Esophagus squamous epithelium (tissue), 5 donors: ENCODE results near the gene ZNF320. TPM values are rescaled to one million over a fixed set of nuclear protein-coding genes. Genes with fewer than 3 reads are reported as not detected.
"Not testable (repeated sequence)": the region's sequence is repeated elsewhere in the genome, so short reads cannot be mapped to it uniquely, and the experiment has no call there.

Experiments
- DNase-seq: peaks from one replicate; lab custom pipeline; 2025; lab: John Stamatoyannopoulos, UW
- H3K27ac ChIP-seq, 4 donors: fragments of 200-600 bp; sonication (generic); one replicate each; pipeline ENCODE4 v1.5.1; 2016 to 2019; ENCODE audit warnings: mild to moderate bottlenecking in 1 of 4
- H3K27me3 ChIP-seq, 4 donors: fragments of 200-600 bp; sonication (generic); 1 replicate in 3 of 4; 2 replicates in 1 of 4; pipeline versions ENCODE4 v1.5.1 to v1.6.0; 2017 to 2021; ENCODE audit warnings: antibody characterized with exemption in 1 of 4
- H3K36me3 ChIP-seq, 3 donors: fragments of 200-600 bp; sonication (generic); one replicate each; pipeline ENCODE4 v1.5.1; 2016 to 2019
- H3K4me1 ChIP-seq, 3 donors: fragments of 200-600 bp; sonication (generic); one replicate each; pipeline ENCODE4 v1.5.1; 2017 to 2019
- H3K4me3 ChIP-seq, 4 donors: fragments of 200-600 bp; sonication (generic); 1 replicate in 3 of 4; 2 replicates in 1 of 4; pipeline ENCODE4 v1.5.1; 2016 to 2019; ENCODE audit warnings: mild to moderate bottlenecking in 2 of 4, moderate library complexity in 1 of 4
- H3K9me3 ChIP-seq, 3 donors: fragments of 200-600 bp; sonication (generic); one replicate each; pipeline ENCODE4 v1.5.1; 2016 to 2019
- POLR2A ChIP-seq, 4 donors: fragments of 450-650 bp; IDR thresholded peaks; one replicate each; pipeline ENCODE4 v1.6.1; 2017; ENCODE audit warnings: antibody characterized with exemption in 4 of 4, mild to moderate bottlenecking in 4 of 4, moderate library complexity in 3 of 4
- WGBS, 2 donors: methylation state at CpG; one replicate each; pipeline ENCODE4 v1.1.5; 2018; 5-methylcytosine and 5-hydroxymethylcytosine counted together
- intact Hi-C: fragments of 100-400 bp; cut with DNase I; formaldehyde crosslinking; loops from one replicate; pipeline ENCODE4 v1.15.0; 2022
- total RNA-seq, 4 donors: library from RNA; depleted of rRNA; stranded (reverse); fragments of >200 nt; gene quantifications; one replicate each; pipeline ENCODE4 v1.1.0, GENCODE V29; 2016
- TF ChIP-seq, protein P1 (sequence below), 6 experiments: fragments of 450-650 bp in 4 of 6; fragments of 200-600 bp in 2 of 6; sonication (generic) in 2 of 6; IDR thresholded peaks; one replicate each; pipeline ENCODE4 v1.5.1; 2016 to 2019; ENCODE audit warnings: antibody characterized with exemption in 6 of 6, mild to moderate bottlenecking in 4 of 6, moderate library complexity in 4 of 6
- donor health status: DM: yes; HTN: yes; CAD: no.

ZNF320 gene
- total RNA-seq, 4 donors from 2014 or later: 2.3 to 10.5 (median 5.5) TPM

DNA sequence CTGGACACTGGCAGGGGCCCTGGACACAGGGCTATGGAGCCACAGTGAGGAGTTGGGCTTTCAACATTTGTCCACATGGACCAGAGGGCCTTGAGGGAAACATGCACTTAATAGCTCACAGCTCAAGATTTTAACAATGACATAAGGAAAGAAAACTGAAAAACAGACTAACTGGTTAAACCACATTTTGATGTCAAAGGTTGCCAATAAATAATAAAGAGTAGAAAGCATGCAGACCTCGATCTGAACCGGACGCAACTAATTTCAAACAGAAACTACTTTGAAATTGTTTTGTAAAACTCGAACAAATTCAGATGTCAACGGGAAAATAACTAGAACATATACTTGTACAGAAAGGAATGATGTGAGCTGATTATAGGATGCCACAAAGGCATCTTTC lies 41.3 kb upstream of the ZNF320 start:
- DNase-seq: no peak
- H3K27ac ChIP-seq: peak overlapping the region in 2 of 4 donors; percentile 21 to 42
- TF ChIP-seq POLR2A (IDR thresholded peaks at IDR 0.05): no peak
- TF ChIP-seq, protein P1, sequence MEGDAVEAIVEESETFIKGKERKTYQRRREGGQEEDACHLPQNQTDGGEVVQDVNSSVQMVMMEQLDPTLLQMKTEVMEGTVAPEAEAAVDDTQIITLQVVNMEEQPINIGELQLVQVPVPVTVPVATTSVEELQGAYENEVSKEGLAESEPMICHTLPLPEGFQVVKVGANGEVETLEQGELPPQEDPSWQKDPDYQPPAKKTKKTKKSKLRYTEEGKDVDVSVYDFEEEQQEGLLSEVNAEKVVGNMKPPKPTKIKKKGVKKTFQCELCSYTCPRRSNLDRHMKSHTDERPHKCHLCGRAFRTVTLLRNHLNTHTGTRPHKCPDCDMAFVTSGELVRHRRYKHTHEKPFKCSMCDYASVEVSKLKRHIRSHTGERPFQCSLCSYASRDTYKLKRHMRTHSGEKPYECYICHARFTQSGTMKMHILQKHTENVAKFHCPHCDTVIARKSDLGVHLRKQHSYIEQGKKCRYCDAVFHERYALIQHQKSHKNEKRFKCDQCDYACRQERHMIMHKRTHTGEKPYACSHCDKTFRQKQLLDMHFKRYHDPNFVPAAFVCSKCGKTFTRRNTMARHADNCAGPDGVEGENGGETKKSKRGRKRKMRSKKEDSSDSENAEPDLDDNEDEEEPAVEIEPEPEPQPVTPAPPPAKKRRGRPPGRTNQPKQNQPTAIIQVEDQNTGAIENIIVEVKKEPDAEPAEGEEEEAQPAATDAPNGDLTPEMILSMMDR (IDR thresholded peaks at IDR 0.05): no peak
- no peak overlapping the region for H3K4me3 ChIP-seq
- no peaks in the 10 kb centered on the region for H3K27me3 ChIP-seq
- H3K4me1 ChIP-seq: peaks cover 4 to 45% (median 10%) of the 10 kb centered on the region in 3 donors
- H3K9me3 ChIP-seq: peaks cover 0 to 14% (median 0%) of the 10 kb centered on the region in 3 donors
- H3K36me3 ChIP-seq: peaks cover 0 to 28% (median 0%) of the 10 kb centered on the region in 3 donors
- 29% methylated on average over 5 of the region's 5 CpGs for WGBS, 2 donors
- intact Hi-C loops: no loop called here

DNA sequence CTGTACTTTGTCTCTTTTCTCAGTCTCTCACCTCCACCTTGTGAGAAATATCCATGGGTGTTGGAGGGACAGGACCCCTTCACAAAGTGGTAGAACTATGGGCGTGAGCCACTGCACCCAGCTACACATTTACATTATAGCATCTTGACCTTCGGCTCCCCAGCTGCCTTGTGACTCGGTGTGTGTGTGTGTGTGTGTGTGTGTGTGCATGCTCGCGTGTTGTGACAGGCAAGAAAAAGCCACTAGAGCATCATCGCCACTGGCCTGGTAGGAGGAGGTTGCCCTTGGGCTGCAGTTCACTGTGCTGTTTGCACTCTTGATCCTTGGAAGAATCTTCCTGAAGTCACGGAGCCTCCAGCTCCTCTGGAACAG lies 39.5 kb upstream of the ZNF320 start:
- intact Hi-C loops: no loop called here
- no peak for DNase-seq
- peaks cover 0 to 11% (median 0%) of the 10 kb centered on the region in 3 donors for H3K9me3 ChIP-seq
- no peaks in the 10 kb centered on the region for H3K27me3 ChIP-seq
- peaks cover 4 to 33% (median 6%) of the 10 kb centered on the region in 3 donors for H3K4me1 ChIP-seq
- WGBS, 2 donors: 76 to 81% methylated on average over 6 to 7 of the region's 7 CpGs
- TF ChIP-seq, protein P1 (IDR thresholded peaks at IDR 0.05): no peak
- no peak overlapping the region for H3K4me3 ChIP-seq
- no peak overlapping the region for H3K27ac ChIP-seq
- peaks cover 0 to 28% (median 0%) of the 10 kb centered on the region in 3 donors for H3K36me3 ChIP-seq

DNA sequence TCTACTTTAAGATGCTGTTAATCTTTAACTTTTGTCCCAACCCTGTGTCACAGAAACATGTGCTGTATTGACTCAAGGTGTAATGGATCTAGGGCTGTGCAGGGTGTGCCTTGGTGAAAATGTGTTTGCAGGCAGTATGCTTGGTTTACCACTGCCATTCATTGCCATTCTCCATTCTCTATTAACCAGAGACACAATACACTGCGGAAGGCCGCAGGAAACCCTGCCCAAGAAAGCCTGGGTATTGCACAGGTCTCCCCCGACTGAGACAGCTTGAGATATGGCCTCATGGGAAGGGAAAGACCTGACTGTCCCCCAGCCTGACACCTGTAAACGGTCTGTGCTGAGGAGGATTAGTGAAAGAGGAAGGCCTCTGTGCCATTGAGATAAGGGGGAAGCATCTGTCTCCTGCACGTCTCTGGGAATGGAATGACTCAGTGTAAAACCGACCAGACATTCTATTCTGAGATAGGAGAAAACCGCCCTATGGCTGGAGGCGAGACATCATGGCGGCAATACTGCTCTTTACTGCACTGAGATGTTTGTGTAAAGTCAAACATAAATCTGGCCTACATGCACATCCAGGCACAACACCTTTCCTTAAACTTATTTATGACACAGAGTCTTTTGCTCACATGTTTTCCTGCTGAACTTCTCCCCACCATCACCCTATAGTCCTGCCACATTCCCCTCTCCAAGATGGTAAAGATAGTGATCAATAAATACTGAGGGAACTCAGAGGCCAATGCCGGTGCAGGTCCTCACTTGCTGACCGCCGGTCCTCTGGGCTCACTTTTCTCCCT lies 38.9 kb upstream of the ZNF320 start:
- H3K4me1 ChIP-seq: peaks cover 1 to 27% (median 5%) of the 10 kb centered on the region in 3 donors
- H3K27me3 ChIP-seq: no peaks in the 10 kb centered on the region
- 69 to 77% methylated on average over 11 to 12 of the region's 12 CpGs for WGBS, 2 donors
- DNase-seq: no peak
- H3K9me3 ChIP-seq: peaks cover 0 to 11% (median 0%) of the 10 kb centered on the region in 3 donors
- H3K36me3 ChIP-seq: peaks cover 0 to 28% (median 0%) of the 10 kb centered on the region in 3 donors
- TF ChIP-seq, protein P1 (IDR thresholded peaks at IDR 0.05): no peak
- TF ChIP-seq POLR2A (IDR thresholded peaks at IDR 0.05): no peak
- intact Hi-C loops: no loop called here
- H3K27ac ChIP-seq: no peak overlapping the region
- no peak overlapping the region for H3K4me3 ChIP-seq

DNA sequence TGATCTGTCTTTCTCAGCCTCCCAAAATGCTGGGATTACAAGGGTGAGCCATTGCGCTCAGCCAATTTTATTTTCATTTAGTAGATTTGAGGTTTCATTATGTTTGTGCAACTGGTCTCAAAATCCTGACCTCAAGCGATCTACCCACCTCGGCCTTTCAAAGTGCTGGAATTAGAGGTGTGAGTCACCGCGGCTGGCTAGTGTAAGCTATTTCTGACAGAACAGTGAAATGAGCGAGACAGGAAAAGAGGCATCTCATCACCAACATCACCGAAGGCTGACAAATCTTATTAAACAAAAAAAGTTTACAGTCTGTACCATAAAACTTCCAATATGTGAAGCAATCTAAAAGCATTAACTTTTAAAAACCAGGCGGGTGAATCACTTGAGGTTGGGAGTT lies 38.0 kb upstream of the ZNF320 start:
- peaks cover 0 to 20% (median 4%) of the 10 kb centered on the region in 3 donors for H3K4me1 ChIP-seq
- H3K27ac ChIP-seq: no peak overlapping the region
- H3K4me3 ChIP-seq: no peak overlapping the region
- 64 to 82% methylated on average over 8 of the region's 8 CpGs for WGBS, 2 donors
- intact Hi-C loops: no loop called here
- peaks cover 0 to 34% (median 0%) of the 10 kb centered on the region in 3 donors for H3K36me3 ChIP-seq
- no peak for DNase-seq
- TF ChIP-seq, protein P1 (IDR thresholded peaks at IDR 0.05): no peak
- TF ChIP-seq POLR2A (IDR thresholded peaks at IDR 0.05): no peak
- peaks cover 0 to 11% (median 0%) of the 10 kb centered on the region in 3 donors for H3K9me3 ChIP-seq
- no peaks in the 10 kb centered on the region for H3K27me3 ChIP-seq

DNA sequence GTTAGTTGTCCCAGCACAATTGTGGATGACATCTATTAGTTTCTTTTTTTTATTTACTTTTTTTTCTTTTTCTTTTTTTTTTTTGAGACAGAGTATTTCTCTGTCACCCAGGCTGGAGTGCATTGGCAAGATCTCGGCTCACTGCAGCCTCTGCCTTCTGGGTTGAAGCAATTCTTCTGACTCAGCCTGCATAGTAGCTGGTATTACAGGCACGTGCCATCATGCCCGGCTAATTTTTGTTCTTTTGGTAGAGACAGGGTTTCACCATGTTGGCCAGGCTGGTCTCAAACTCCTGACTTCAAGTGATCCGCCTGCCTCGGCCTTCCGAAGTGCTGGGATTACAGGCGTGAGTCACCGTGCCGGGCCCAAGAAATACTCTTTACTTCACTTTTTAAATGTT lies 27.2 kb upstream of the ZNF320 start:
- DNase-seq, intact Hi-C loops, H3K27me3 ChIP-seq, H3K9me3 ChIP-seq, H3K4me3 ChIP-seq: not testable (repeated sequence)
- peak overlapping the region in 3 of 4 donors; percentile 86 to 92 (median 88) for H3K27ac ChIP-seq
- H3K36me3 ChIP-seq: peaks cover 0 to 32% (median 9%) of the 10 kb centered on the region in 3 donors
- WGBS, 2 donors: 52 to 63% methylated on average over 9 of the region's 9 CpGs
- peaks cover 9 to 26% (median 12%) of the 10 kb centered on the region in 3 donors for H3K4me1 ChIP-seq
